Measurements from ENCODE around the gene GPC1.

GPC1 gene

DNA sequence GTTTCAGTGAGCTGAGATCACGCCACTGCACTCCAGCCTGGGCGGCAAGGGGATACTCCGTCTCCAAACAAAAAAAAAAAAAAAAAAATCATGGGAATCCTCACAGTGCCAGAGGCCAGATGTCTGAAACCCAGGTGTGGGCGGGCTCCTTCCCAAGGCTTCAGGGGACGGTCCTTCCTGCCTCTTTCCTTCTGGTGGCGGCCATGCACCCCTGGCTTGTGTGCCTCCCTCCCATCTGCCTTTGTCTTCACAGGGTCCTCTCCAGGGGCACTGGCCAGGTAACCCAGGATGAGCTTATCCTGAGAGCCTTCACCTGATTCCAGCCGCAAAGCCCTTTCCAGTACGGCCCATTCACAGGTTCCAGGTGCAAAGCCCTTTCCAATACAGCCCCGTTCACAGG, 40.9 kb upstream of the GPC1 start:
- no peak for FAIRE-seq
- no peak for TF ChIP-seq CTCF (IDR thresholded peaks at IDR 0.05; ENCODE audit: insufficient read depth, missing control alignments)
- DNase-seq (ENCODE audit: insufficient read length, low spot score) = no peak

DNA sequence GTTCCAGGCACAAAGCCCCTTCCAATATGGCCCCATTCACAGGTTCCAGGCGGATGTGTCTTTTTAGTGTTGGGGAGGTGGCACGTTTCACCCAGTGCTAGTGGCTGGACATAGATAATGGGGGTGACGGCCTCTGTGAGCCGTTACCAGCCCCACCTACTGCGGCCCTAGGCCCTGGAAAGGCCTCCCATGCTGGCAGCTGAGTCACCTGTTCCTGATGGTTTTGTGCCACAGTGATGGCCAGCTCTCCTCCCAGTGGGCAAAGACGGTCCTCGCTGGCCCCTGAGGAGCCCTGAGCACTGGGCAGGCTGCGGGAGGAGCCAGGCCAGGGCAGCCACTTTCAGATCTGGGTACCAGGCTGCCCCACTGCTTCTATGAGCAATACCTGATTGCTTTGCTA, 40.0 kb upstream of the GPC1 start:
- no peak for TF ChIP-seq CTCF (IDR thresholded peaks at IDR 0.05; ENCODE audit: insufficient read depth, missing control alignments)
- FAIRE-seq = no peak

DNA sequence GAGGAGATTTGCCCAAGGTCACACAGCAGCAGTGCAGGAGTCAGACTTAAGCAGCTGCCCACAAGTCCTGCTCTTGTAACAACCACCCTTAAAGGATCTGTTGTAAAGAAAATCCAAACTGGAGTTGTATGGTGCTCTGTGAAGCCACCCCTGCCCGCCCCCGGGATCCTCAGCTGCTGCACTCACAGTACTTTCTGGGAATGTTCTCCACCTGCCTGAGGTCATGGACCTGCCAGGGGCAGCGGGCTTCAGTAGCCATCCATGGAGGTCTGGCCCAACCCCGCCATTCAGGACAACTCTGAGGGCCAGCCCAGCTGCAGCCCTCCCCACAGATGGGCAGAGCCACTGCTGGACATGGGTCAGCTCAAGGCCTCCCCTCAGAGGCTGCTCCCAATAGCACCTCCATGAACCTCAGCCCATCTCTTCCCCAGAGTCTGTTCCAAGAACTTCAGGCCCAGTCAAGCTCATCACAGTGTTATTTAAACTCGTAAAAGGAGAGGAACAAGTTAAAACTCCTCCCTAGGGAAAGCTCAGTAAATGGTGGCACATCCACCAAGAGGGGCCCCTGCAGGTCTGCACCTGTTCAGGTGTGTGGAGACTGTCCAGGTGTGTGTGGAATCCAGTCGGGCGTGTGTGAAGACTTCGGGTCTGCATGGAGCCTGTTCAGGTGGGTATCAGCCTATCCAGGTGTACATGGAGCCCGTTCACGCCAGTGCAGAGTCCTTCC, 39.4 kb upstream of the GPC1 start:
- no peak for DNase-seq (ENCODE audit: insufficient read length, low spot score)
- TF ChIP-seq CTCF (IDR thresholded peaks at IDR 0.05; ENCODE audit: insufficient read depth, missing control alignments) = no peak
- no peak for FAIRE-seq

More for the DNA sequence above, 40.0 kb upstream of the GPC1 start:
- DNase-seq (ENCODE audit: insufficient read length, low spot score) = no peak

- FAIRE-seq = no peak
- no peak for DNase-seq (ENCODE audit: insufficient read length, low spot score)
- no peak for TF ChIP-seq CTCF (IDR thresholded peaks at IDR 0.05; ENCODE audit: insufficient read depth, missing control alignments)
These were observed 38.6 kb upstream of the GPC1 start for GRCh38 chr2:240396623-240397541.

DNA sequence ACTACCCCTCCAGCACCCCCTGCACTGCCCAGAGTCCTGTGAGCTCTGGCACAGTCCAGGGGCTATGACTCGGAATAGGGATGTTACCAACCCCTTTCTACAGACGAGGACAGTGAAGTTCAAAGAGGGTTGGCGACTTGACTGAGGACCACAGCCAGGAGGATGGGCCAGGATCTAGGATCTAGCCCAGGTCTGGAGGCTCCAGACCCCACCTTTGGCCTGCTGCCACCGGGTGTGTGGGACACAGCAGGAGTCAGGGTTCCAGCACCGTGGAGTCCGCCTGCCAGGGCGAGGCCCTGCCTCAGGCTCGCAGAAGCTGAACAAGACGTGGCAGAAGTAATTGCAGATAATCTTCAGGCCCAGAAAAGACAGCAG, 37.9 kb upstream of the GPC1 start:
- DNase-seq (ENCODE audit: insufficient read length, low spot score) (no peak), FAIRE-seq (no peak)
- TF ChIP-seq CTCF (IDR thresholded peaks at IDR 0.05; ENCODE audit: insufficient read depth, missing control alignments) = no peak

DNA sequence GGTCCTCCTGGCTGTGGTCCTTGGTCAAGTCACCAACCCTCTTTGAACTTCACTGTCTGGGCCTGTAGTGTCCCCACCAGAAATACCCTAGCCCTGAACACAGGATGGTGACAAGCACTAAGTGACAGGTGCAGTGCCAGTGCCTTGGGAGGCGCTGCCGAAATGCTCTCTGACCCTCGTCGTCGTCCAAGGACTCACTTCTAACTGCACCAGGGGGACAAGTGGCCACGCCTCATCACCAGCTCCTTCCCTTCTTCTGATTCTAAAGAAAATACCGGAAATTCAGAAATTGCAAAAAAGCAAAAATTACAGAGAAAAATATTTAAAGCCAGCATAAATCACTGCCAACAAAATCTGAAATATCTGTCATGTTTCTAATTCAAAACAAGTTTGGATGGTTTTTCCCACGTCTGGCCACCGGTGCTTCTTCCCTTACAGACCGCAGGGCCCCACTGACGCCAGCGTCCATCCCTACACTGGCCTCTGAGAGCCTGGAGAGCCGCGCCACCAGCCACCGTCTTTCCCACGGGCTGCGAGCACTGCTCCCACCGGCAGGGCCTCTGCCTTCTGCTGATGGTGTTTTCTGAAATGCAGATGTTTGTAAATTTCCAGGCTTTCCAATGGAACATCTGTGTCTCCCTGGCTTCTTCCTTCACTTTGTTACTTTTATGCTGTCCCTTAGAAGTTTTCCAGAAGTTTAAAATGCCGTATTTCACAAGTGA, 37.4 kb upstream of the GPC1 start:
- FAIRE-seq = no peak
- no peak for TF ChIP-seq CTCF (IDR thresholded peaks at IDR 0.05; ENCODE audit: insufficient read depth, missing control alignments)

More for the DNA sequence above, 37.4 kb upstream of the GPC1 start:
- DNase-seq (ENCODE audit: insufficient read length, low spot score) = no peak

Data from D721Med (cell line).